GM19043 (cell line): ENCODE results near the gene CUX1.
"Not testable (repeated sequence)": the region's sequence is repeated elsewhere in the genome, so short reads cannot be mapped to it uniquely, and the experiment has no call there.

ENCODE experiments used
- ATAC-seq: cut with Tn5 transposase; IDR thresholded peaks from one replicate; pipeline ENCODE4 v1.9.1; 2021; ENCODE audit warnings: low read depth; ENCODE audit not compliant: unreplicated experiment

Gene CUX1

DNA sequence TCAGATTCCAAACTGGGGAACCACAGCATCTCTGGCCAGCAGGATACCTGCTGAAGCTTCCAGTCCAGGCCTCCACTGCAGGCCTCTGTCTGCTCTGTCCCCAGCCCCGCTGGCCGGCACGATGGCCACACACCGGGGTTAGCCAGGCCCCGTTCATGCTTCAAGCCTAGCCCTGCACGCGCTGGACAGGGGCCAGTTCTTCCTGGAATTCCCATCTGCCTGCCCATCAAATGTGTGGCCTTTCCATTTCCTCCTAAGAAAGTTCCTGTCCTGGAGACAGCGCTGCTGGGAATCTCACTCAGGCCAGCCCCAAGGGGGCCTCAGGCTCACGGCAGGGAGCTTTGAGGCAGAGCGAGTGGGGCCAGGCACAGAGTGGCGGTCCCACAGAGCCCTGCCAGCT is 487.2 kb downstream of the CUX1 start:
- ATAC-seq, result no peak

DNA sequence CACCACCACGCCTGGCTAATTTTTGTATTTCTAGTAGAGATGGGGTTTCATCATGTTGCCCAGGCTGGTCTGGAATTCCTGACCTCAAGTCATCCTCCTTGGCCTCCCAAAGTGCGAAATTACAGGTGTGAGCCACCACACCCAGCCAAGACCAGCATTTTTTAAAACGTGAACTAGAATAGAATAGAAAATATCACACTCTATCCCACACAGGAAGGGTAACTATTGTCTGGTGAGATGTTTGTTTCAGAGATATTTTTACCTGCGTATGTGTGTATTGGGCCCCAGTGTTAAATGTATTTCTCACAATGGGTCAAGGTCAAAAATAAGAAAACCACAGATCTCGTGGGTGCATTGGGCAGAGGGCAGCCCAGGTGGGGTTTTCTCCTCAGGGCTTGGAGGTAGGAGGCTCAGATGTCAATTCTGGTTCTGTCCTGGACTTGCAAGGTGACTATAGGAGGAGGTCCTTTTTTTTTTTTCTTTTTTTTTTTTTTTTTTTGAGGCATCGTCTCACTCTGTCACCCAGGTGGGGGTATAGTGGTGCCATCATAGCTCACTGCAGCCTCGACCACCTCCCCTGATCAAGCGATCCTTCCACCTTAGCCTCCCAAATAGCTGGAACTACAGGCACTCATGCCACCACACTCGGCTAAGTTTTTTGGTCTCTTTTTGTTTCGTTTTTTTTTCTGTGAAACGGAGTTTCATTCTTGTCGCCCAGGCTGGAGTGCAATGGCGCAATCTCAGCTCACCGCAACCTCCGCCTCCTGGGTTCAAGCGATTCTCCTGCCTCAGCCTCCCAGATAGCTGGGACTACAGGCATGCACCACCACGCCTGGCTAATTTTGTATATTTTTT is 488.2 kb downstream of the CUX1 start:
- no peak for ATAC-seq

DNA sequence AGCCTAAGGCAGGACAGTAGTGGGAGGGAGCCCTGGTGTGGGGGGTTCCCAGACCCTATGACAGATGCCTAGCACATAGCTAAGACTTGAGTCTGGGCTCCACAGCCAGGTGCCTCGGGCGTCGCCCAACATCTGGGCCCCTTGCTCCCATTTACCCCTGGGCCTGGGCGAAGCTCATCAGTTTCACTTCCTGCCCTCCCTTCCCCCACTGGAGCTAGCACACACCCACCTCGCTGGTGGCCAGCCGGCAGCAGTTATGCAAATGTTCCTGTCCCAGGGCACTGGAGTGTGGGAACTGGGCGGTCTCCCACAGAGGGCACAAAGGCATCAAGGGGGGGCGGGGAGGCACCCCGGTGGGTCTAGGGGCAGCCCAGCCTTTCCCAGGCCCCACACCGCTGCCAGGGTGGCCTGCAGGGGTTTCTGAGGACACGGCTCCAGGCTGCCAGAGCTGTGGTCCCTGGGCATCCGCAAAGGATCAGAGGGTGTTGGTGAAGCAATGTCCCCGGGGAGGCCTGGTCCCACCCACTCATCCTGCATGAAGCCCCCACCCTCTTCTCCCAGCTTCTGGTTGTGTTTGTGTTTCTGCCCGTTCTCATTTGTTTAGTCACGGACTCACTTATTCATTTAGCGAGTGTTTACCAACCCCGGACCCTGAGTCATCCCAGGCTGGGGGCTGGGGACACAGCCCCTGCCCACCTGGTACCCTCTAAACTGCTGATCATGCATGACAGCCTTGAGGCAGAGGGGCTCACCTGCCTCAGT is 489.7 kb downstream of the CUX1 start:
- peak; percentile 79 for ATAC-seq

DNA sequence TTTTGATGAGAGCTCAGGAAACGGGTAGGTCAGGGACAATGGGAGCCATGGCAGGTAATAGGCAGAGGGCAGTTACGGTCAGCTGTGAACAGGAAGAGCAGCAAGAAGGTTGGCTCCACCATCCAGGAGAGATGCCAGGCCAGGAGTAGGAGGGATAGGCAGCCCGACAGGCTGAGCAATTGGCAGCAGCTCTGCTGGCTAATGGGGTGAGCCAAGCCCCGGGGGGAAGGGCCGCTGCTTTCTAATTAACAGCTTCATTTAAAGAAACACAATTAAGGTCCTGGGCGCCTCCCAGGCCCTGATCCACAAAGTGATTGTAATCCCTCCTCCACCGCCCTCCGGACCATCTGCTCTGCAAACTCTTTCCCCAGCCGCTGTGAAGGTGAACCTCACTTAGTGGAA is 493.0 kb downstream of the CUX1 start:
- no peak for ATAC-seq

DNA sequence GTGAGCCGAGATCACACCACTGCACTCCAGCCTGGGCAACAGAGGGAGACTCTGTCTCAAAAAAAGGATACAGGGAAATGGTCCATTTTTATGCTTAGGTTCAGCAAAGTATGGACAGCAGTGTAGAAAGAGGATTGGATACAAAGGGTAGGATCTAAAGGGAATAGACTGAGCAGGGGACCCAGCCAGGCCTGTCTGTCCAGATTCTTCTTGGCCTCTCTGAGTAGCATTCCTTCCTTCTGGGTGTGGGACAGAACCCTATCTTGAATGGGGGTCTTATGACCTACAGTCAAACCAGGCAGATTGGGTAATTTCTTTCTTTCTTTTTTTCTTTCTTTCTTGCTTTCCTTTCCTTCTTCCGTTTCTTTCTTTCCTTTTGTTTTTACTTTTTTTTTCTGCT is 494.9 kb downstream of the CUX1 start:
- no peak for ATAC-seq

DNA sequence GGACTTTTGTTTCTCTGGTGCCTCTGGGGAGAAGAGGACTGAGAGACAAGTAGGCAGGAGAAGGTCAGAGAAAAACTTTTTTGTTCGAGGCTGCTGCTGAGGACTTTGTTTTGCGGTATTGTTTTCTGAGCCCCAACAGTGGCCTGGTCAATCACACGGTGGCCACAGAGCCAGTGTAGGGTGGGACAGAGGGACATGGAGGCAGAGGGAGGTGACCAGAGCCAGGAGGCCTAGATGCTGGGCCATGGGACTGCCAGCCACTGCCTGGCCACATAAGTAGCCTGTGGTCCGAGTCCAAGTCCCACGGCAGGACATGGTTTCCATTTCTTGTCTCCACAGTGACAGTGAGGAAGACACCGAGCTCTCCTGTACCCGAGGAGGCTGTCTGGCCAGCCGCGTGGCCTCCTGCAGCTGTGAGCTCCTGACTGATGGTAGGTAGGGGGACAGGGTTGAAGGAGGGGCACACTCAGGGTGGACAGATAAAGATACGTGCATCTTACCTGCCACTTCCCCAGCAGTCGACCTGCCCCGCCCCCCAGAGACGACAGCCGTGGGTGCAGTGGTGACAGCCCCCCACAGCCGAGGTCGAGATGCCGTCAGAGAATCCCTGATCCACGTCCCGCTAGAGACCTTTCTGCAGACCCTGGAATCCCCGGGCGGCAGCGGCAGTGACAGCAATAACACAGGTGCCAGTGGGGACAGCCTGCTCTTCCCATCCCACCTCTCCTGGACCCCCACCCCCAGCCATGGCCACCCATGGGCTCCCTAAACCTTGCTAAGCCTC is 496.8 kb downstream of the CUX1 start:
- ATAC-seq, result no peak

DNA sequence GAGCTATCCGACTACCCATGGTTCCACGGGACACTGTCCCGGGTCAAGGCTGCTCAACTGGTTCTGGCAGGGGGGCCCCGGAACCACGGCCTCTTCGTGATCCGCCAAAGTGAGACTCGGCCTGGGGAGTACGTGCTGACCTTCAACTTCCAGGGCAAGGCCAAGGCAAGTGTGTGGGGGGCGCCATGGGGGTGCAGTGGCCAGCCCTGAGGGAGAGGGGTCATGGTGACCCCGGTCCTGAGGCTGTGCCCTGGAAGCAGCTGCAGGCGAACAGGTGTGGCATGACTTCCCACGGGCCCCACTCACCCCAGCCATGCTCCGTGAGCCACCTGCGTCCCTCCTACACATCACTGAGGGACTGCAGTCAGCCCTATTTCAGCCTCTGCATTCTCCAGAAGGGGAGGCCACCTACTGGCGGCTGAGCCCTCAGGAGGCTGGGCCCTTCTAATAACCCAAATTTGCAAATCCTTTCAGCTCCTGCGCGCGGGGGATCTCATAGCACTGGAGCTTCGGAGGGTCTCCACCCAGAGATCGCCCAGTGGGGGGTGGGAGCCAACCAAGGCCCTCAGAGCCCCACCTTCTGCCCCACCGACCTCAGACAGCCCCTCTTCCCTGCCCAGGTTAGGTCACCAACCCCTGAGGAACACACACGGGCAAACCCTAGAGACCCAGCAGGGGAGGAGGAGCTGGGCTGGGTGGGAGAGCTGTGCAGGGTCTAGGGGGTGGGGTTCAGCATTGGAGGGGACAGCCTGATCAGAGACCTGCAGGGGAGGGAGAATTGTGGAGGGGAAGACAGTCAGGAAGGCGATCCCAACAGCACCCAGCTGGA is 500.0 kb downstream of the CUX1 start:
- no peak for ATAC-seq

DNA sequence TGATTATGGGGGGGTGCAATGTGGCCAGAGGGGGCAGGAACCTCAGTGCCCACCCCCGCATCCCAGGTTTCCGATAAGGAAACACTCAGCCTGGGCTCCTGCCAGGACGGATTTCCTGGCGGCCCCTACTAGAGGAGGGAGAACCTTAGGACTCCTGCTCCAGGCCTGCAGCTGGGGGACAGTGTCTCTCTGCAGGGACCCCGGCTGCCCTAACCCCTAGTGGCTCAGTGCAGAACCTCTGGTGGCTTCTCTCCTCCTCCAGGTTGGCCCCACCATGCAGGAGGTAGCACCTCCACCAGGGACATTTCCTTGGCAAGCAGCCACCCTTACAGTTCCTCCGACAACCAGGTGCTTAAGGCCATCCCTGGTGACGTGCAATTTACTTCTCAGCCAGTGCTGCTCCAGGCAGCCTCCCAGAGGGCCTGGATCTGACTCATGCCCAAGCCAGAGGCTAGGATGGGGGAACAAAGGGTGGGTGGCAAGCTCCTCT is 501.1 kb downstream of the CUX1 start:
- no peak for ATAC-seq

DNA sequence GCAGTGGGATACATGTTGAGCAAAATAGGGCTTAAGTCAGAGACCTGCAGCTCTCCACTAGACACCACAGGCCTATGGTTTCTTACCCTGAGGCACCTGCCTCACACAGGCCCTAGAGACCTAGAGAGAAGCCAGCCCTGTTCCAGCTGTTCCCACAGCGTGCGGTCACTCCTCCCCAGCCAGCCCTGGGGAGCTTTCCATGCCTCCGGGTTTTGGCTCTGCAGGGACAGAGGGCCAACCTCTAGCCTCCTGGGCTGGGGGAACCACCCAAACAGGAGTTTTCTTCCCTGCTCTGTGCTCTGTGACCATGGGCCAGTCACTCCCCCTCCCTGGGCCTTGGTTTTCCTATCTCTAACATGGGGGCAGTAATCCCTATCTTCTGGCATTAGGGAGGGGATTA is 502.2 kb downstream of the CUX1 start:
- no peak for ATAC-seq

DNA sequence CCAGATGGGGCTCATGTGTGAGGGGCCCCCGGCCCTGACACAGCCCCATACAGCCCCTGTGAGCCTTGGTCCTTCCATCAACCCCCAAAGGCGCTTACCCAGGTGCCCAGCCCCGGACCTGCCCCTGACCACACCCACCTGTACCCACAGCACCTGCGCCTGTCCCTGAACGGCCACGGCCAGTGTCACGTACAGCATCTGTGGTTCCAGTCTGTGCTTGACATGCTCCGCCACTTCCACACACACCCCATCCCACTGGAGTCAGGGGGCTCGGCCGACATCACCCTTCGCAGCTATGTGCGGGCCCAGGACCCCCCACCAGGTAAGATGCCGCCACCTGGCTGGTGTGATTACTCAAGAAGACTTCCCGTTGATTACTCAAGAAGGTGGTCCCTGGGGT is 502.8 kb downstream of the CUX1 start:
- ATAC-seq, result no peak

DNA sequence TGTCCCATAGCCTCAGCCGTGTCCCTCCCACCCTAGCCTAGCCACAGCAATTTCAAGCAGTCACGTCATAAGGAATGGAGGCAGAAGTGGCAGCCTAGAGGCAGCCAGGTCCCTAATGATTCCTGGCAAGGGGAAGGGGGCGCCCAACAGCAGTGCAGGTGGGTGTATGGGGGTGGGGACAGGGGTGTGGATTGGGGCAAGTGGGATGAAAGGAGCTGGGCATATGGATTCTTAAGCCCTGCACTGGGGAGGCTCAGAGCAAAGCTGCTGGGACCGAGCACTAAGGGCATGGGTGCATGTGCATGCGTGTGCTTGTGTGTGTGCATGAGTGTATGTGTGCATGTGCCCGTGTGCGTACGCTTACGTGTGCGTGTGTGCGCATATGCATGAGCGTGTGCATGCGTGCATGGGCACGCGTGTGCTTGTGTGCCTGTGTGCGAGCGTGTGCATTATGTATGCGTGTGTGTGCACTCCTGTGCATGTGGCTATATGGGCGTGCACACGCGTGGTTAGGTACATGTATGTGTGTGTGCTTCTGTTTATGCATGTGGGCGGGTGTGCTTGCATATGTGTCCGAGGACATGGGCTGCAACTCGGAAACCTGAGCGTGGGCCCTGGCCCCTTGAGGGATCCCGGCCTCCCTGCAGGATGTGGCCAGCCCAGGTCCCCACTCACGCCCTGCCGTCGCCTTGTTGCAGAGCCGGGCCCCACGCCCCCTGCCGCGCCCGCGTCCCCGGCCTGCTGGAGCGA is 503.4 kb downstream of the CUX1 start:
- ATAC-seq, result no peak

DNA sequence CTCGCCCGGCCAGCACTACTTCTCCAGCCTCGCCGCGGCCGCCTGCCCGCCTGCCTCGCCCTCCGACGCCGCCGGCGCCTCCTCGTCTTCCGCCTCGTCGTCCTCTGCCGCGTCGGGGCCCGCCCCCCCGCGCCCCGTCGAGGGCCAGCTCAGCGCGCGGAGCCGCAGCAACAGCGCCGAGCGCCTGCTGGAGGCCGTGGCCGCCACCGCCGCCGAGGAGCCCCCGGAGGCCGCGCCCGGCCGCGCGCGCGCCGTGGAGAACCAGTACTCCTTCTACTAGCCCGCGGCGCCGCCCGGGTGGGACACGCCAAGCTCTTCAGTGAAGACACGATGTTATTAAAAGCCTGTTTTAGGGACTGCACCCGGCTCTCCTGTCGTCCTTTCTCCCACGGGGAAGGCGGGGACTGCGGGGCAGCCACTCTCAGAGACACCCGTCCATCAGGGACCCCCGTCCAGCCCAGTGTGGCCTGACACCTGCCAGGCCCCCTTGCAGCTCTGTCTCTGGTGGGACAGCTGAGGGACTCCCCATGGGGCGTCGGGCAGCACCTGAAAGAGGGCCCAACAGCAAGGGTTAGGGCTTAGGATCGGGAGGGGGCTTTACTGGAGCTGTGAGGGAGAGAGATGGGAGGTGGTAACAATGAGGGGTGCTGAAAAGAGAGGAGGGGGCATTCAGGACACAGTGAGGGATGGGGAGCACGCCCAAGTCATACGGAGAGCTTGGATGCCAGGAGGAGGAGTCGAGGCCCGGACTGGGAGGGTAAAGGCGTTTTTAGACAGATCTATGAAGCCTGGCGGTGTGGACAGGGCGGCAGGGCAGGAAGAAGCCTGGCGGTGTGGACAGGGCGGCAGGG is 504.1 kb downstream of the CUX1 start:
- no peak for ATAC-seq

DNA sequence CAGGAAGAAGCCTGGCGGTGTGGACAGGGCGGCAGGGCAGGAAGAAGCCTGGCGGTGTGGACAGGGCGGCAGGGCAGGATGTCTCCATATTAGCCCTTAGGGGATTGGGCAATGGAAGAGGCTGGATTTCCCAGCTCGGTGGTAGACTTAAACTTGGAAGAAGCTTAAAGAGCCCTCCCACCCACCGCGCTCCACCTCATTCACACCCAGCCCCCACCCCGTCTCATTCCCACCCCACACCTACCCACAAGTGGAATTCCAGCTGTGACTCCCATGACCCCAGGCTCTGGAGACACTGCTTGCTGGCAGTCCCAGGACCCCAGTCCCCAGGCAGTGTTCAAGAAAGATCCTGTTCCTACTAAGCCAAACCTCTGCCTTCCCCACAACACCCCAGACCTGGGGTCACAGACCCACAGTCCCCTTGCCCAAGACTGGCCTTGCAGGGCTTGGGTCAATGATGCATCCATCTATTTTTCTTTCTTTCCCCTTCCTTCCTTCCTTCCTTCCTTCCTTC is 504.8 kb downstream of the CUX1 start:
- ATAC-seq, result no peak

DNA sequence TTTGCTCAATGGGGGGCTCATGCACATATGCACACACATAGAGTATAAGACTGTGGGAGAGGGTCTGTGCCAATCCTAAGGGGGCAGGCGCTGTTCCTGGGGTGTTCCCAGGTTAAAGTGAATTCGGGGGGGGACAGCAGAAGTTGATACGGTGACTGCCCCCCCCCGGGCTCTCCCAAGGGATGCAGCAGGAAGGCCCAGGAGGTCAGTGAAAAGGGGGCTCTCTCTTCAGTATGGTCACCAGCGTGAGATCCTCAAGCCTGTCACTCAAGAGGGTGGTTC is 506.4 kb downstream of the CUX1 start:
- no peak for ATAC-seq

DNA sequence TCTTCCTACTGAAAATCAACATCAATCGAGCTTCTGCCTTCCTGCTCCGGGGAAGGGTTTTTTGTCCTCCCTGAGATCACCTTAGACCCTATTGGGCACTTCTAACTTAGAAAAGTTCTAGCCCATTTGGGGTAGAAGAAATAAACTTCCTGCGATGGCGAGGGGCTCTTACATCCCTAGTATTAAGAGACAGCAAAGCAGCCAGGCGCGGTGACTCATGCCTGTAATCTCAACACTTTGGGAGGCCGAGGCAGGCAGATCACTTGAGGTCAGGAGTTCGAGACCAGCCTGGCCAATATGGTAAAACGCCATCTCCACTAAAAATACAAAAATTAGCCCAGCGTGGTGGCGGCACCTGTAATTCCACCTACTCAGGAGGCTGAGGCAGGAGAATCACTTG is 507.7 kb downstream of the CUX1 start:
- ATAC-seq, result not testable (repeated sequence)

DNA sequence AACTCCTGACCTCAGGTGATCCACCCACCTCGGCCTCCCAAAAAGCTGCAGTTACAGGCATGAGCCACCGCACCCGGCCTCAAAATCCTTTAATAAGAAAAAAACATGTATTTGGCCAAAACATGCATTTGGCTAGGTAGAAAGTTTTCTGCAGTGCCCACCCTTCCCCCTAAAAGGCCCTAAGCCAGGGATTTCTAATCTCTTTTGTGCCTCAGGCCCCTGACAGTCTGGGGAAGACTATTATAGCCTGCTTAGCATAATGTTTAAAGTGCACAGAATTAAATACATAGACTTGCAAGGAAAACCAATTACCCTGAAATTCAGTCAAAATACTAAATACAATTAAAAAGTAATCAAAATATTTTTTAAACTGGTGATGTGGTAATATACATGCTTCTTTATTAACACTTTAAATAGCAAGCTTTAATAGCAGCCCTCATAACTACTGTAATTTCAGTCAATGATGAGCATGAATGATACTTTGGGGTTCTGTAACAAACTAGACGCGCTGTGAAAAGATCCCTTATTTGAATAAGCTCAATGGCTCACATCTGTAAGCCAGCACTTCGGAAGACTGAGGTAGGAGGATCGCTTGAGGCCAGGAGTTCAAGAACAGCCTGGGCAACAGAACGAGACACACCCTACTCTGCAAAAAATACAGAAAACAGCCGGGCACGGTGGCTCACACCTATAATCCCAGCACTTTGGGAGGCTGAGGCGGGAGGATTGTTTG is 508.9 kb downstream of the CUX1 start:
- no peak for ATAC-seq

DNA sequence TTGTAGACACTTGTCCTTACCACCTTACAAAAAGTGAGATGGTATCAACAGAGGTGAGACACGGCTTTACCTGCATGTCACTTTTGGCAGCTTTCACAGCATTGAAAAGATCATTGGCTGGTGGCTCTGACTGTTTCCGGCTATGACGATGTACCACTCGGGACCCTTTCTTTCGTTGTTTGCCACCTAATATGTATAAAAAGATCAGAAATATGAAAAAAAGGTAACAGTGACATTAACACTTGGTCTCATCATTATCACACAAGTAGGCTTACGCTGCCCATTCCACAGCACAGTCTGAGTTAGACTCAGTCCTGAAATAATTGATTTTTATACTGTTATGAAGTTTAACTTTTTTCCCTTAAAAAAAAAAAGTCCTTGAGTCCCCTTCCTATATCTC is 509.8 kb downstream of the CUX1 start:
- not testable (repeated sequence) for ATAC-seq

DNA sequence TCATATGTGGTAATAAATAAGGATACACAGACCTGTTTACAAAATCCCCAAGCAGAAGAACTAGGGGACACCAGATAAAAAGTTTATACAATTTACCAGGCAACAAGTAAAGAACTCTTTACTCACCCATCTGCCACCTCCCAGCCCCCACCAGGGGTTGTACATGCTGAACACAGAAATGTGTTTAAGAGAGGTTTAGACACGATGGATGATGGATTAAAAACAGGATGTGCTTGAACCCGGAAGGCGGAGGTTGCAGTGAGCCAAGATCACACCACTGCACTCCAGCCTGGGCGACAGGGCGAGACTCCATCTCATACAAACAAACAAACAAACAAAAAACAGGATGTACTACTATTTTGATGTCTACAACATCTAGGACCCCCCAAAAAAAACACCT is 511.4 kb downstream of the CUX1 start:
- not testable (repeated sequence) for ATAC-seq
